SK-N-SH treated with all-trans-retinoic acid at 6 μM for 48 hours (cell line): ENCODE data around the gene R3HDM4.

Source experiments
- ATAC-seq: fragments of 200-7000 bp; cut with Tn5 transposase; 3 replicates; pipeline ENCODE4 v1.9.1; 2020; ENCODE audit warnings: mild to moderate bottlenecking, moderate library complexity
- ARNTL ChIP-seq: fragments of 450-650 bp; formaldehyde crosslinking; IDR thresholded peaks from 2 replicates; pipeline ENCODE4 v1.5.0; 2020; ENCODE audit warnings: low read depth, mild to moderate bottlenecking, moderate library complexity, borderline replicate concordance
- BACH2 ChIP-seq: fragments of 250-450 bp; sonication (Bioruptor Pico); IDR thresholded peaks from 2 replicates; pipeline ENCODE4 v1.9.0; 2021; ENCODE audit warnings: mild to moderate bottlenecking, borderline replicate concordance
- CREB5 ChIP-seq: fragments of 250-450 bp; sonication (Bioruptor Pico); IDR thresholded peaks from 2 replicates; pipeline ENCODE4 v1.5.1; 2020; ENCODE audit warnings: low read depth, mild to moderate bottlenecking, moderate library complexity
- CSDC2 ChIP-seq: fragments of 250-450 bp; sonication (Bioruptor Pico); IDR thresholded peaks from 2 replicates; pipeline ENCODE4 v1.5.0; 2020; ENCODE audit warnings: mild to moderate bottlenecking, moderate library complexity
- CSRNP3 ChIP-seq: fragments of 250-450 bp; sonication (Bioruptor Pico); IDR thresholded peaks from 2 replicates; pipeline ENCODE4 v1.5.1; 2021; ENCODE audit warnings: mild to moderate bottlenecking, moderate library complexity
- ESRRG ChIP-seq: fragments of 250-450 bp; sonication (Bioruptor Pico); IDR thresholded peaks from 2 replicates; pipeline ENCODE4 v1.6.1; 2021; ENCODE audit warnings: mild to moderate bottlenecking
- GLIS3 ChIP-seq: fragments of 250-450 bp; sonication (Bioruptor Pico); IDR thresholded peaks from 2 replicates; pipeline ENCODE4 v1.5.0; 2020; ENCODE audit warnings: mild to moderate bottlenecking, moderate library complexity
- ISL1 ChIP-seq: fragments of 250-450 bp; sonication (Bioruptor Pico); IDR thresholded peaks from 2 replicates; pipeline ENCODE4 v2.1.2; 2022; ENCODE audit warnings: mild to moderate bottlenecking, moderate library complexity
- OSR1 ChIP-seq: fragments of 250-450 bp; sonication (Bioruptor Pico); IDR thresholded peaks from 2 replicates; pipeline ENCODE4 v1.8.0; 2022; ENCODE audit warnings: moderate library complexity, mild to moderate bottlenecking, inconsistent platforms
- PATZ1 ChIP-seq: fragments of 250-450 bp; sonication (Bioruptor Pico); IDR thresholded peaks from 2 replicates; pipeline ENCODE4 v1.8.0; 2020; ENCODE audit warnings: mild to moderate bottlenecking, moderate library complexity, borderline replicate concordance
- PPARA ChIP-seq: fragments of 250-450 bp; sonication (Bioruptor Pico); IDR thresholded peaks from 2 replicates; pipeline ENCODE4 v1.5.0; 2020; ENCODE audit warnings: mild to moderate bottlenecking, borderline replicate concordance
- RARB ChIP-seq: fragments of 250-450 bp; sonication (Bioruptor Pico); IDR thresholded peaks from 2 replicates; pipeline ENCODE4 v1.8.0; 2021; ENCODE audit warnings: mild to moderate bottlenecking, moderate library complexity
- SNAI2 ChIP-seq: fragments of 250-450 bp; sonication (Bioruptor Pico); IDR thresholded peaks from 2 replicates; pipeline ENCODE4 v1.5.0; 2020; ENCODE audit warnings: mild to moderate bottlenecking, moderate library complexity
- TCF4 ChIP-seq: fragments of 250-450 bp; sonication (Bioruptor Pico); IDR thresholded peaks from 2 replicates; pipeline ENCODE4 v1.8.0; 2021; ENCODE audit warnings: mild to moderate bottlenecking, moderate library complexity, borderline replicate concordance
- TOX ChIP-seq: fragments of 250-450 bp; sonication (Bioruptor Pico); IDR thresholded peaks from 2 replicates; pipeline ENCODE4 v1.8.0; 2021; ENCODE audit warnings: mild to moderate bottlenecking, moderate library complexity, borderline replicate concordance
- TSHZ2 ChIP-seq: fragments of 250-450 bp; sonication (Bioruptor Pico); IDR thresholded peaks from 2 replicates; pipeline ENCODE4 v1.5.0; 2020; ENCODE audit warnings: mild to moderate bottlenecking, moderate library complexity
- ZC3H10 ChIP-seq: fragments of 250-450 bp; sonication (Bioruptor Pico); IDR thresholded peaks from 2 replicates; pipeline ENCODE4 v1.5.1; 2021; ENCODE audit warnings: mild to moderate bottlenecking, moderate library complexity
- ZFP3 ChIP-seq: fragments of 250-450 bp; sonication (Bioruptor Pico); IDR thresholded peaks from 2 replicates; pipeline ENCODE4 v1.5.0; 2020; ENCODE audit warnings: mild to moderate bottlenecking, moderate library complexity
- ZFP30 ChIP-seq: fragments of 450-650 bp; formaldehyde crosslinking; IDR thresholded peaks from 2 replicates; pipeline ENCODE4 v1.5.0; 2022; ENCODE audit warnings: mild to moderate bottlenecking, moderate library complexity
- ZNF565 ChIP-seq: fragments of 450-650 bp; formaldehyde crosslinking; conservative IDR thresholded peaks from 2 replicates; pipeline ENCODE4 v1.5.0; 2020; ENCODE audit warnings: low read depth, mild to moderate bottlenecking, moderate library complexity
- ZNF70 ChIP-seq: fragments of 450-650 bp; formaldehyde crosslinking; IDR thresholded peaks from 2 replicates; pipeline ENCODE4 v1.5.0; 2020; ENCODE audit warnings: mild to moderate bottlenecking, moderate library complexity
- ZNF8 ChIP-seq: fragments of 450-650 bp; formaldehyde crosslinking; IDR thresholded peaks from 2 replicates; pipeline ENCODE4 v1.5.0; 2020; ENCODE audit warnings: mild to moderate bottlenecking, moderate library complexity

Gene R3HDM4

GRCh38 chr19:939439-939838 is 26.4 kb upstream of the R3HDM4 start (continued):
- TF ChIP-seq TSHZ2 (no peak), TCF4 (no peak)
- TF ChIP-seq, all 23 proteins: peak for 0

GRCh38 chr19:938233-938923 is 25.4 kb upstream of the R3HDM4 start:
- no peak for ATAC-seq
- TF ChIP-seq ESRRG (CRISPR knock-in tag) (no peak), TOX (CRISPR knock-in tag) (no peak), RARB (CRISPR knock-in tag) (no peak), CSRNP3 (CRISPR knock-in tag) (no peak), SNAI2 (CRISPR knock-in tag) (no peak)

- no peak for ATAC-seq
- TF ChIP-seq ZFP3 (CRISPR knock-in tag) (no peak), ARNTL (CRISPR knock-in tag) (no peak), TOX (CRISPR knock-in tag) (no peak), PATZ1 (CRISPR knock-in tag) (no peak), RARB (CRISPR knock-in tag) (no peak), SNAI2 (CRISPR knock-in tag) (no peak), ZC3H10 (CRISPR knock-in tag) (no peak), TSHZ2 (no peak), OSR1 (no peak), TCF4 (no peak), ZNF70 (CRISPR knock-in tag) (no peak), ZNF8 (CRISPR knock-in tag) (no peak), PPARA (CRISPR knock-in tag) (no peak), ISL1 (no peak), CREB5 (CRISPR knock-in tag) (no peak)
These were observed 24.3 kb upstream of the R3HDM4 start for GRCh38 chr19:937259-937694.

- no peak for ATAC-seq
- TF ChIP-seq CSDC2 (CRISPR knock-in tag) (no peak), BACH2 (CRISPR knock-in tag) (no peak), GLIS3 (CRISPR knock-in tag) (no peak), CSRNP3 (CRISPR knock-in tag) (no peak), ISL1 (no peak), OSR1 (no peak), ESRRG (CRISPR knock-in tag) (no peak), ZFP30 (CRISPR knock-in tag) (no peak), ZFP3 (CRISPR knock-in tag) (no peak), ZNF565 (no peak), TSHZ2 (no peak)
These were observed 23.1 kb upstream of the R3HDM4 start for GRCh38 chr19:936175-936546.
